HuH-7.5 (cell line): ENCODE data around the gene ATP5MG.
A peak's percentile ranks its signal among the peaks of the same experiment; 100 is the strongest.
"Not testable (repeated sequence)": the region's sequence is repeated elsewhere in the genome, so short reads cannot be mapped to it uniquely, and the experiment has no call there.

Source experiments
- DNase-seq: peaks from one replicate; pipeline ENCODE4 v3.0.0; 2011; ENCODE audit warnings: low spot score

Gene ATP5MG, protein sequence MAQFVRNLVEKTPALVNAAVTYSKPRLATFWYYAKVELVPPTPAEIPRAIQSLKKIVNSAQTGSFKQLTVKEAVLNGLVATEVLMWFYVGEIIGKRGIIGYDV

GRCh38 chr11:118401151-118401879 is at the start of gene ATP5MG:
ATP5MG (plus strand) TSS chr11:118401606; CDS start chr11:118401666, 60 bp downstream.
- DNase-seq = peak; percentile 69

- no peak for DNase-seq
Observed at GRCh38 chr11:118353084-118353710, 48.2 kb upstream of the ATP5MG start.

DNA sequence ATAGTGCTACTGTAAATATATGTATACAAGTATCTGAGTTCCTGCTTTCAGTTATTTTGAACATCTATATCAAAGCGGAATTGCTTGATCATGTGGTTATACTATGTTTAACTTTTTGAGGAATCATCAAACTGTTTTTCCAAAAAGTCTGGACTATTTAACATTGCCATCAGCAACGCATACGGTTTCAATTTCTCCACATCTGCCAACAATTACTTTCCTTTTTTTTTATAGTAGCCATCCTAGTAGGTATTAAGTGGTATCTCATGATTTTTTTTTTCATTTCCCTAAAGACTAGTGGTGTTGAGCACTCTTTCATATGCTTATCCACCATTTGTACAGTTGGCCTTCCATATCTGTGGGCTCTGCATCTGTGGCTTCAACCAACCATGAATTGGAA is 43.3 kb upstream of the ATP5MG start:
- DNase-seq = no peak

GRCh38 chr11:118359295-118359958 is 42.0 kb upstream of the ATP5MG start, which contains the start of gene UBE4A:
UBE4A (plus strand) TSS chr11:118359600; CDS start chr11:118365081, 5,481 bp downstream.
- DNase-seq = peak; percentile 39

- no peak for DNase-seq
Observed at GRCh38 chr11:118364956-118365615, 36.3 kb upstream of the ATP5MG start.

- no peak for DNase-seq
Observed at GRCh38 chr11:118366287-118366686, 35.1 kb upstream of the ATP5MG start.

- DNase-seq = no peak
Observed at GRCh38 chr11:118370774-118371173, 30.6 kb upstream of the ATP5MG start.

DNA sequence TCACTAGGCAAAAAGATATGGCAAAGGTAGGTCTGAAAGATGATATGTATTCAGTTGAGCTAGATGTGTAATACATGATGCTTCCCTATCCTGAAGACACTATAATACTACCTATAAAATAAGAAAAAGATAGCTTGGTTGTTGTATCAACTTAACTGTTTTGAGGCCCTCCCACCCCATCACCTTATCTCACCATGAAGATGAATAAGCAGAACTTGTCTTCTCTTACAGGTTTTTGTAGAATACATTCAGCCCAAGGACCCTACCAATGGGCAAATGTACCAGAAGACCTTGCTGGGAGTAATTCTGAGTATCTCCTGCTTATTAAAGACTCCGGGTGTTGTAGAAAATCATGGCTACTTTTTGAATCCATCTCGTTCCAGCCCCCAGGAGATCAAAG is 28.1 kb upstream of the ATP5MG start:
- no peak for DNase-seq

- no peak for DNase-seq
Observed at GRCh38 chr11:118373871-118374270, 27.5 kb upstream of the ATP5MG start.

DNA sequence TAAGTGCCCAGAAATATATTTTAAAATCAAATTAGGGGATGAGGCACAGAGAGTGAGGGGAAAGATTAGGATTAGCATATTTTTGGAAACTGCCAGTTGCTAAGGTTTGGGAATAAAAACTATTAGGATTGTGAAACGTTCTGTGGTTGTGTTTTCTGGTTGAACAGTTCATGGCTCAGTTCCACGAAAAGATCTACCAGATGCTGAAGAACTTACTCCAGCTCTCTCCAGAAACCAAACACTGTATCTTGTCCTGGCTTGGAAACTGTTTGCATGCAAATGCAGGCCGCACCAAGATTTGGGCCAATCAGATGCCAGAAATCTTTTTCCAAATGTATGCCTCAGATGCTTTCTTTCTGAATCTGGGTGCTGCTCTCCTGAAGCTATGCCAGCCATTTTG is 26.7 kb upstream of the ATP5MG start:
- no peak for DNase-seq

DNA sequence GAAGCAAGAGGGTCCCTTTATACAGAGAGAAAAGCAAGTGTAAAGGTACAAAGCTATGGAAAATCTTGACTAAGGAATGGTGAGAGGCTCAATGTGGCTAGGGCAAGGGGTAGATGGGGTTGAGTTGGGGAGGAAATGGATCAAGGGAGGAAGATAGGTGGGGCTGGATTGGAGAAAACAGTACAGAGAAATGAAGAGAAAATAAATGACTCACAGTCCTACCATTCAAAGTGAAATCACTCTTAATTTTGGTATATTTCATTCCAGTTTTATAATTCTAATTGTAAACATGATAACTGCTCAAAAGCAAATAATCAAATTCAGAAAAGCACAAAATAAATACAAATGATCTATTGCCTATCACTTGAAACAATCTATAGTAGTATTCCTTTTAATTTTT is 25.4 kb upstream of the ATP5MG start:
- no peak for DNase-seq

GRCh38 chr11:118379497-118379896 is 21.9 kb upstream of the ATP5MG start:
- no peak for DNase-seq

- no peak for DNase-seq
Observed at GRCh38 chr11:118380571-118380970, 20.8 kb upstream of the ATP5MG start.

DNA sequence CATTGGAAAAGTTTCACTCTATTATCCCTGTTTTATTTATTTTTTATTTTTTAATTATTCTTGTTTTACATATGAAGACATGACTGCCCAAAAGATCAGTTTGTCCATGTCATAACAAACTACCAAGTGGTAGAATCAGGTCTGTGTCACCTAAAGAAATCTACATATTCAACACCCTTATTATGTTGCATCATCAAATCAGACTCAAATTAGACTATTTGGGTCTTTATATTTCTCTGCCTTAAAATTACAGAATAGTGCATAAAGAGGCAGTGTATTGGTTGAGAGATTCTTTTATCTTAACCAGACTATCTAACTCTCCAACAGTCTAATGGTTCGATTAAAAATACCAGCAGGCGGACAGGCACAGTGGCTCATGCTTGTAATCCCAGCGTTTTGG is 18.5 kb upstream of the ATP5MG start:
- no peak for DNase-seq

GRCh38 chr11:118383657-118384056 is 17.7 kb upstream of the ATP5MG start:
- DNase-seq = no peak

DNA sequence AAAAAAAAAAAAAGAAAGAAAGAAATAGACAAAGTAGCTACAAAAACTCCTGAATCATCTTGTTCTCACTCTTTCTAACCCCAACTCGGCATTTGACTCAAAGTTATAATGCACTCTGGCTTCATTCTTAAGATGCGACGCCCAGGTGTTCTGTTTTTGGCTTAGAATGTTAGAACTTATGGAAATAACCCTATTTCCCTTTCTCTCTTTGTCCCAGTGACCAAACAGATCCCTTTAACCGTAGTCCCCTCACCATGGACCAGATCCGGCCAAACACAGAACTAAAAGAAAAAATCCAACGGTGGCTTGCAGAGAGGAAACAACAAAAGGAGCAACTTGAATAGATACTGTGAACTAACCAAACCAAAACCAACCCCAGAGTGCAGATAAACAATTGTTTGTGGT is 5.3 kb upstream of the ATP5MG start:
- no peak for DNase-seq

GRCh38 chr11:118397448-118397847 is 4.0 kb upstream of the ATP5MG start:
- no peak for DNase-seq

- DNase-seq = no peak
Observed at GRCh38 chr11:118398791-118399559, 2.4 kb upstream of the ATP5MG start.

DNA sequence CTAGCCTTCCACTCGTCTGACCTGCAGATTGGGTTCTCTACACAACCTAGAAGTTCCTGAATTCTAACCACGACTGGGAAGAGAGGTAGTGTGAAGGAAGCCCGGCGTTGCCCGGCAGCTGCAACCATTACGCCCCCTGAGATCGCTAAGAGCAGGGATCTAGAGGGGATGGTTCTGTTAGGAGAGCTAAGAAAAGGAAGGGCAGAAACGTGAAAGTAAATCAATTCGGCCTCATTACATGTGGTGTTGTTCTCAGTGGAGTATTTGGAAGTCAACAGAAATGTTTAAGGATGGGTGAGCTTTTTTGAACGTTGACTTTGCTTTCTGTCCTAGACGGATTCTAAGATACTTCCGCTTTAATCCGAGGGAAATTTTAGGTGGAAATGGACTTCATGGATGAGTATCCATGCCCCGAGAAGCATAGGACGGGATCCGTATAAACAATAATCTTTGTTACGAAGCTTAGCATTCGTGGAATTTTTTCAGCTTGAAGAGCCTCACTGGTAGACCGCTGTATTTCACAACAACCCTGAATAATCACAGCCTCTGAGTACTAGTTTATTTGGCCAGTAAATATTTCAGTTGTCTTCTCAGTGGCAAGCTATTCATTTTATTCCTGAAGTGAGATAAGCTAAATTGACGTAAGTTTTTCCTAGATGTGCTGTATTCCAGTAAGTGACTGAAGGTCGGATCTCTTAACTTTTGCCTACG is 629 bp downstream of the ATP5MG start:
- peak; percentile 11 for DNase-seq

DNA sequence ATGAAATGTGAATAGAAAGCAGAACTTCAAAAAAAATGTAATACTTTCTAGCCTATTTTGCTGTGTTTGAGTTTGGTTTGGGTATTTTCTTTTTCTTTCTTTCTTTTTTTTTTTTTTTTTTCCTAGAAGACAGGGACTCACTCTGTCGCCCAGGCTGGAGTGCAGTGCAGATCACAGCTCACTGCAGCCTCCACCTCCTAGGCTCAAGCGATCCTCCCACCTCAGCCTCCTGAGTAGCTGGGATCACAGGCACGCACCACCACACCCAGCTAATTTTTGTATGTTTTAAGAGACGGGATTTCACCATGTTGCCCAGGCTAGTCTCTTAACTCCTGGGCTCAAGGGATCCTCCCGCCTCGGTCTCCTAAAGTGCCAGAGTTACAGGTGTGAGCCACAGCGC is 1.2 kb downstream of the ATP5MG start:
- DNase-seq = not testable (repeated sequence)

DNA sequence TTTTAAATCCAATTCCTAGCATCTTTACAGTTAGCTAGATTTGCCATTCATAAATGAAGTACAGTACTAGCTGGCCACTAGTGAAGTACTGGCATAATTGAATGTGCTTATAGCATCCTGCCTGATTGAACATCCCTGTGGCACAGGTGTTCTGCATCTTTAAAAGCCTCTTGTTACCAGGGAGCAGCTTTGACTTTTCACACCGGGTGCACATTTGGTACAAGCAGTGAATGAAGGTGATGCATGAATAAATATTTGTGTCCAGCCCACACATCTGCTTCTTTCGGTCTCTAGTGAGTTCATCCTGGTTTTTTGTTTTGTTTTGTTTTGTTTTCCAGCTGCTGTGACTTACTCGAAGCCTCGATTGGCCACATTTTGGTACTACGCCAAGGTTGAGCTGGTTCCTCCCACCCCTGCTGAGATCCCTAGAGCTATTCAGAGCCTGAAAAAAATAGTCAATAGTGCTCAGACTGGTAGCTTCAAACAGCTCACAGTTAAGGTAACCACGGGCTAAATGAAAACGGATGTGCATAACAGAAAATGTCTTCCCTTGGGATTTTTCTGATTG is 5.3 kb downstream of the ATP5MG start:
- DNase-seq = no peak
